ENCODE results near the gene AGPAT1.
"Not testable (repeated sequence)": the region's sequence is repeated elsewhere in the genome, so short reads cannot be mapped to it uniquely, and the experiment has no call there.

The AGPAT1 gene

GRCh38 chr6:32151181-32151862 lies 24.6 kb downstream of the AGPAT1 start:
- Histone ChIP-seq H3K9me3 (ENCODE audit: low read length) (no peaks in the 10 kb centered on the region), H3K4me1 (ENCODE audit: insufficient read depth, low read length) (peaks cover 36% of the 10 kb centered on the region), H2AFZ (ENCODE audit: low read depth, low read length) (no peak overlapping the region), H3K4me3 (ENCODE audit: low read length) (no peak overlapping the region), H3K27me3 (ENCODE audit: insufficient read depth, low read length) (no peaks in the 10 kb centered on the region), H3K36me3 (ENCODE audit: insufficient read depth, low read length) (peaks cover 6% of the 10 kb centered on the region)

- no peaks in the 10 kb centered on the region for H3K9me3 ChIP-seq (ENCODE audit: low read length)
- H3K4me3 ChIP-seq (ENCODE audit: low read length), result no peak overlapping the region
- no peaks in the 10 kb centered on the region for H3K36me3 ChIP-seq (ENCODE audit: insufficient read depth, low read length)
- peaks cover 33% of the 10 kb centered on the region for H3K4me1 ChIP-seq (ENCODE audit: insufficient read depth, low read length)
- H2AFZ ChIP-seq (ENCODE audit: low read depth, low read length), result no peak overlapping the region
- H3K27me3 ChIP-seq (ENCODE audit: insufficient read depth, low read length), result no peaks in the 10 kb centered on the region
Observed at GRCh38 chr6:32149932-32150870, 25.7 kb downstream of the AGPAT1 start.

- Histone ChIP-seq H3K9me3 (ENCODE audit: low read length) (no peaks in the 10 kb centered on the region), H2AFZ (ENCODE audit: low read depth, low read length) (no peak overlapping the region), H3K36me3 (ENCODE audit: insufficient read depth, low read length) (no peaks in the 10 kb centered on the region), H3K27me3 (ENCODE audit: insufficient read depth, low read length) (no peaks in the 10 kb centered on the region), H3K4me1 (ENCODE audit: insufficient read depth, low read length) (peaks cover 25% of the 10 kb centered on the region), H3K4me3 (ENCODE audit: low read length) (no peak overlapping the region)
Observed at GRCh38 chr6:32149092-32149755, 26.7 kb downstream of the AGPAT1 start.

GRCh38 chr6:32148289-32149091 lies 27.4 kb downstream of the AGPAT1 start:
- no peak overlapping the region for H3K4me3 ChIP-seq (ENCODE audit: low read length)
- H3K9me3 ChIP-seq (ENCODE audit: low read length), result no peaks in the 10 kb centered on the region
- no peaks in the 10 kb centered on the region for H3K27me3 ChIP-seq (ENCODE audit: insufficient read depth, low read length)
- peaks cover 25% of the 10 kb centered on the region for H3K4me1 ChIP-seq (ENCODE audit: insufficient read depth, low read length)
- H2AFZ ChIP-seq (ENCODE audit: low read depth, low read length), result no peak overlapping the region
- no peaks in the 10 kb centered on the region for H3K36me3 ChIP-seq (ENCODE audit: insufficient read depth, low read length)

GRCh38 chr6:32147401-32148132 lies 28.3 kb downstream of the AGPAT1 start:
- no peak overlapping the region for H3K4me3 ChIP-seq (ENCODE audit: low read length)
- H3K27me3 ChIP-seq (ENCODE audit: insufficient read depth, low read length), result no peaks in the 10 kb centered on the region
- no peaks in the 10 kb centered on the region for H3K36me3 ChIP-seq (ENCODE audit: insufficient read depth, low read length)
- no peaks in the 10 kb centered on the region for H3K9me3 ChIP-seq (ENCODE audit: low read length)
- peaks cover 19% of the 10 kb centered on the region for H3K4me1 ChIP-seq (ENCODE audit: insufficient read depth, low read length)
- no peak overlapping the region for H2AFZ ChIP-seq (ENCODE audit: low read depth, low read length)

DNA sequence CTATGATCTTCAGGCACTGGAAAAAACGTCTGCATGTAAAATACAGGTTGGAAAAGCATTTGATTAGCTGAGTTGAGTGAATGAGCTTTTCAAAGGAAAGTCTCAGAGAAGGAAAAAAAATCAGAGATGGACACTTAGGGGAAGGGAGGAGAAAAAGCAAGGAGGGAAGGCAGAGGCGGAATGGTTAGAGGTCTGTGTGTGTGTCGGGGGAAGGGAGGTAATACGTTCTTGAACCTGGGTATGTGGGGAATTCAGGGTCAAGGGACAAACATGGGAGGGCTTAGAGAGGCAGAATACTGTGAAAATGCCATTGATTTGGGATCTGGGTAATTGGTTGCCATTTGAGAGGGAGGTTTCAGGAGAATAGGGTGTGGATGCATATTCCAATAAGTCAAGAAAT lies 29.2 kb downstream of the AGPAT1 start:
- no peaks in the 10 kb centered on the region for H3K36me3 ChIP-seq (ENCODE audit: insufficient read depth, low read length)
- no peaks in the 10 kb centered on the region for H3K9me3 ChIP-seq (ENCODE audit: low read length)
- H3K4me1 ChIP-seq (ENCODE audit: insufficient read depth, low read length), result peaks cover 11% of the 10 kb centered on the region
- no peaks in the 10 kb centered on the region for H3K27me3 ChIP-seq (ENCODE audit: insufficient read depth, low read length)
- no peak overlapping the region for H3K4me3 ChIP-seq (ENCODE audit: low read length)
- H2AFZ ChIP-seq (ENCODE audit: low read depth, low read length), result no peak overlapping the region

DNA sequence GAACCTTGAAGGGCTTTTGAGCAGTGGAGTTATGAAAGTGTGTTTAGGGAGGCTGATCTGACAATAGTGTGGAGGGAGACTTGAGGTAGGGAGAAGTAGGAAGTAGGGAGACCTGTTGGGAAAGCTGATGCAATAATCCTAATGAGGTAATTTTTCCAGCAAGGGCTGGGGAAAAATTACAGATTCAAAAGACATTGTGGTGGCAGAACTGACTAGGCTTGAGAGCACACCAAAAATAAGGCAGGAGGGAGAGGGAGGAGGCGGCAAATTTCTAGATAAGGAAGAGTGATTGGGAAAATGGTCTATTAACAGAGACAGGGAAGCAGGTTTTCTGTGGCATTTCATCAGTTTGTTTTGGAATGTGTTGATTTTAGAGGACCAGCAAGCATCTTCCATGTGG lies 29.6 kb downstream of the AGPAT1 start:
- no peaks in the 10 kb centered on the region for H3K36me3 ChIP-seq (ENCODE audit: insufficient read depth, low read length)
- peaks cover 9% of the 10 kb centered on the region for H3K4me1 ChIP-seq (ENCODE audit: insufficient read depth, low read length)
- H3K4me3 ChIP-seq (ENCODE audit: low read length), result no peak overlapping the region
- H2AFZ ChIP-seq (ENCODE audit: low read depth, low read length), result no peak overlapping the region
- H3K9me3 ChIP-seq (ENCODE audit: low read length), result no peaks in the 10 kb centered on the region
- H3K27me3 ChIP-seq (ENCODE audit: insufficient read depth, low read length), result no peaks in the 10 kb centered on the region

DNA sequence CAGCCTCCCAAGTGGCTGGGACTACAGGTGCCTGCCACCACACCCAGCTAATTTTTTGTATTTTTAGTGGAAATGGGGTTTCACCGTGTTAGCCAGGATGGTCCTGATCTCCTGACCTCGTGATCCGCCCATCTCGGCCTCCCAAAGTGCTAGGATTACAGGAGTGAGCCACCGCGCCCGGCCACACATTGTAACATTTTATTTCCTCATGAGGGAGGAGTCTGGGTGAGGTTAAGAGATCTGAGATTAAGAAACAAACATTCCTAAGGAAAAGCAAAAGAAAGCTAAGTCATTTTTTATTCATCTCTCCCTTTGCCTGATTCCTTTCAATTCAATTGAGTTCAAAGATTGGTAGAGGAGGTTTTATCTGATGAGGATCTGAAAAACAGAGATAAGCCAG lies 31.6 kb downstream of the AGPAT1 start:
- H3K27me3 ChIP-seq (ENCODE audit: insufficient read depth, low read length); H3K9me3 ChIP-seq (ENCODE audit: low read length); H3K36me3 ChIP-seq (ENCODE audit: insufficient read depth, low read length); H2AFZ ChIP-seq (ENCODE audit: low read depth, low read length); H3K4me1 ChIP-seq (ENCODE audit: insufficient read depth, low read length); H3K4me3 ChIP-seq (ENCODE audit: low read length): not testable (repeated sequence)

GRCh38 chr6:32140420-32141046 lies 35.4 kb downstream of the AGPAT1 start:
- Histone ChIP-seq H3K4me3 (ENCODE audit: low read length) (no peak overlapping the region), H3K36me3 (ENCODE audit: insufficient read depth, low read length) (no peaks in the 10 kb centered on the region), H3K4me1 (ENCODE audit: insufficient read depth, low read length) (peaks cover 3% of the 10 kb centered on the region), H2AFZ (ENCODE audit: low read depth, low read length) (no peak overlapping the region), H3K27me3 (ENCODE audit: insufficient read depth, low read length) (no peaks in the 10 kb centered on the region), H3K9me3 (ENCODE audit: low read length) (no peaks in the 10 kb centered on the region)

GRCh38 chr6:32139590-32139989 lies 36.3 kb downstream of the AGPAT1 start:
- H3K4me3 ChIP-seq (ENCODE audit: low read length), result no peak overlapping the region
- no peaks in the 10 kb centered on the region for H3K9me3 ChIP-seq (ENCODE audit: low read length)
- peaks cover 3% of the 10 kb centered on the region for H3K4me1 ChIP-seq (ENCODE audit: insufficient read depth, low read length)
- no peaks in the 10 kb centered on the region for H3K36me3 ChIP-seq (ENCODE audit: insufficient read depth, low read length)
- H3K27me3 ChIP-seq (ENCODE audit: insufficient read depth, low read length), result no peaks in the 10 kb centered on the region
- no peak overlapping the region for H2AFZ ChIP-seq (ENCODE audit: low read depth, low read length)

DNA sequence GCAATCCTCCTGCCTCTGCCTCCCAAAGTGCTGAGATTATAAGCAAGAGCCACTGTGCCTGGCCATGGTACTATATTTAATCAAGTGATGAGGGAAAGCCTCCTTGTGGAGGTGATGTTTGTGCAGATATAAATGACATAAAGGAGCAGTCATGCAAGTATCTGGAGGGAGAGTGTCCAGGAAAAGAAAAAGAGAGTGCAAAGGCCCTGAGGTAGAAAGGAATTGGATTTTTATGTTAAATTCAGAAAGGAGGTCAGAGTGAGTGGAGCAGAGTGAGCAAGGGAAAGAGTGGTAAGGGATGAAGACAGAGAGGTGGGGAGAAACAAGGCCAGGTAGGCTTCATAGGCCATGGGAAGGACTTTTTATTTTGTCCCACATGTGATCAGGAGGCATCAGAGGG lies 38.4 kb downstream of the AGPAT1 start:
- Histone ChIP-seq H3K27me3 (ENCODE audit: insufficient read depth, low read length) (no peaks in the 10 kb centered on the region), H3K4me1 (ENCODE audit: insufficient read depth, low read length) (peaks cover 3% of the 10 kb centered on the region), H3K36me3 (ENCODE audit: insufficient read depth, low read length) (no peaks in the 10 kb centered on the region), H3K4me3 (ENCODE audit: low read length) (no peak overlapping the region), H3K9me3 (ENCODE audit: low read length) (no peaks in the 10 kb centered on the region), H2AFZ (ENCODE audit: low read depth, low read length) (no peak overlapping the region)

DNA sequence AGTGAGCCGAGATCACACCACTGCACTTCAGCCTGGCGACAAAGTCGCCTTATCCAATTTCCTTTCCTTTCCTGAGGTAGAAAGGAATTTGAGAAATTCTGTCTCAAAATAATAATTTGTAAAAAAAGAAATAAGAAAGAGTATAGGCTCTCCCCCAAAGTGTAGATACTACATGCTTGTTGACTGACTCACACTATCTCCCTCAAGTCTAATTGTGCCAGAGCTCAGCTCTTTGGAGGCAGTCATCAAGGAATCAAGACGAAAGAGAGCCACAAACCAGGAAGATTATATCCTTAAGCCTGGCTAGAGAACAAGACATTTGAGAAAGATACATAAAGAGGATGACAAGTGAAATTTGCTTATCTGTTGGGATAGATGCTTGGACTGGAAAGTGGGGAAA lies 42.1 kb downstream of the AGPAT1 start:
- Histone ChIP-seq H3K27me3 (ENCODE audit: insufficient read depth, low read length) (no peaks in the 10 kb centered on the region), H3K9me3 (ENCODE audit: low read length) (no peaks in the 10 kb centered on the region), H3K4me3 (ENCODE audit: low read length) (no peak overlapping the region), H3K4me1 (ENCODE audit: insufficient read depth, low read length) (peaks cover 15% of the 10 kb centered on the region), H2AFZ (ENCODE audit: low read depth, low read length) (no peak overlapping the region), H3K36me3 (ENCODE audit: insufficient read depth, low read length) (no peaks in the 10 kb centered on the region)
